GM21723 (cell line): ENCODE results near the gene PLOD2.
A peak's percentile ranks its signal among the peaks of the same experiment; 100 is the strongest.

Source experiments
- ATAC-seq: cut with Tn5 transposase; IDR thresholded peaks from one replicate; pipeline ENCODE4 v1.9.1; 2021; ENCODE audit warnings: mild to moderate bottlenecking, moderate library complexity; ENCODE audit not compliant: unreplicated experiment

PLOD2 gene

DNA sequence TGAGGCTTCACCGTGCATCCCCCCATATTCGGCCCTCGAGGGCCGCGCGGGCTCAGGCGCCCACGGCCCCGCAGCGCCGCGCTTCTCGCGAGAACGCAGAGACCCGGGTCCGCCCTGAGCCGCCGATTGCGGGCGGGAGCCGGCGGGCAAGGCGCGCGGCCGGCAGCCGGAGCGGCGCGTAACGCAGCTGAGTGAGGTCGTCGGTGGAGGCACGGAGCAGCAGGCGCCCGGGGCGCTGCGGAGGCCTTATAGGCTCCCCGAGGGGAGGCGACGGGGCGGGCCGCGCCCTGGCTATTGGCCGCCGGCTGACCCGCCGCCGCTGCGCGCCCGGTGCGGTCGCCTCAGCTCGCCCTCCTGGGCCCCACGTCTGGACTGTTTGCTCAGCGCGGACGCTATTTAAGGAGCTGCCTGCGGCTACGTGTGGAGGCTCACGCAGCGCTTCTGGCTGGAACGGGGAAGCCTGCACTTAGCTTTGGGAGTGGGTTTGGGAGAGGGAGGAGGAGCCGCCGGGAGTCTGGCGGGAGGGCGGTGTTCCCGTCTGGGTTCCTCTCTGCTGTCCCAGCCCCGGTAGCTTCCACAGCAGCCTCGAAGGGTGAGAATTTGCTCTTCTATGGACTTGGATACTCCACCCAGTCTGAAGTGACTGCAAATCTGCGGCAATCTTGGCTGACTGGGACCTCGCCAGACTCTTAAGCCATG, at the start of gene PLOD2:
TSS of gene PLOD2 (minus strand) at position 221 of the 699 bp plus-strand sequence. CDS start at position 26, 195 bp downstream.
- ATAC-seq: no peak

DNA sequence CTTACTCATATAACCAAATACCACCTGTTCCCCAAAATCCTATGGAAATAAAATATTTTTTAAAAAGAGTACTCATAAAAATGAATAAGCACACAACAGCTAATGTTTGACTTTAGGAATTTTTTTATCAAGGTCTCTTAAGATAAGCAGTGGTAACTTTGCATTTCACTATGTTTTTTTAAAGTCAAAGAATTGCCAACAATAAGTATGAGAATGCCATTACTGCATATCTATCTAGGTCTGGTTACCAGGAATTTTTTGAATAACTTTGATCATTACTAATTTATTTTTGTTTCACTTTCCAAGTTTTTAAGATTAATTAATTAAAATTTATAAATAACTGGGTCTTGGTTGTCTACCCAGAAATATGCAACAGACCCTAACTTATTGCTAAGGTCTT, 48.4 kb upstream of the PLOD2 start:
- ATAC-seq: no peak

DNA sequence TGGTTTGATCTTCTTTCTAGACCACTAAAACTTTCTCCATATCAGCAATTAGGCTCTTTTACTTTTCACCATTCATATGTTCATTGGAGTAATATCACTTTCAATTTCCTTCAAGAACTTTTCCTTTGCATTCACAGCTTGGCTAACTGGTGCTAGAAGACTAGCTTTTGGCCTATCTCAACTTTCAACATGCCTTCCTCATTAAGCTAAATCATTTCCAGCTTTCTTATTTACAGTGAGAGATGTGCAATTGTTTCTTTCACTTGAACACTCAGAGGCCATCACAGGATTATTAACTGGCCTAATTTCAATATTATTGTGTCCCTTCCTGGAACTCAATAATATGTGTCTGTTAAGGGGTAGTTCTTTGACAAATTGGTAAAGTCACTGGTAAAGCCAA, 42.8 kb upstream of the PLOD2 start:
- no peak for ATAC-seq

DNA sequence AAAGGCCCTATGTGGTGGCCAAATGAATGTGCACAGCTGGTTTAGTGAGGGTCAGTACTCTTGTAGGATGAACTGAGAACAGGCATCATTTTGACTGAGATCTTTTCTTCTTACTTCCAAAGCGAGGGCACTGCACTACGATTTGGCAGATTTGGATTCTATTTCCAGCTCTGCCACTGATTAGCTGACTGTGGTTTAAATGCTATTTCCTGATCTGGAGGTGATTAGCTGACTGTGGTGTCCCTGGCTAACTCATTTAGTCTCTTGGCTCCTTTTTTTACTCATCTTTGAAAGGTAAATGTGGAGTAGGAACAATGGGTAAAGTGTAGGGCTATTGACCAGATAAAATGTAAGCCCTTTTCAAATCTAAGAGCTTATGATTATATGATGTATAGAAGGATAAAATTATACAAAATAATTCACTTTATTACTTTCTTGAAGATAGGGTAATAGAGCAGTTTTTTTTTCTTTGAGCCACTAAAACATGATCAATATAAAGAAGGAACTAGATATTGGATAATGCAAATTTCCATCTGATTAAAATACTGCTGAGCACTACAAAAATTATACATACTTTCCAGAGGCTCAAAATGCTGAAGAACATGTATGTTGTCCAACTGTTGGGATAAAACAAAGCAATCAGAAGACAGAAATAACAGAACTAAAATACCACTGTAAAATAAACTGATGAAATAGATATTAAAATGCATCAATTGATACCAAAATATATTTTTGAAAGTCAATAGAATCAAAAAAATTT, 39.7 kb upstream of the PLOD2 start:
- ATAC-seq: no peak

DNA sequence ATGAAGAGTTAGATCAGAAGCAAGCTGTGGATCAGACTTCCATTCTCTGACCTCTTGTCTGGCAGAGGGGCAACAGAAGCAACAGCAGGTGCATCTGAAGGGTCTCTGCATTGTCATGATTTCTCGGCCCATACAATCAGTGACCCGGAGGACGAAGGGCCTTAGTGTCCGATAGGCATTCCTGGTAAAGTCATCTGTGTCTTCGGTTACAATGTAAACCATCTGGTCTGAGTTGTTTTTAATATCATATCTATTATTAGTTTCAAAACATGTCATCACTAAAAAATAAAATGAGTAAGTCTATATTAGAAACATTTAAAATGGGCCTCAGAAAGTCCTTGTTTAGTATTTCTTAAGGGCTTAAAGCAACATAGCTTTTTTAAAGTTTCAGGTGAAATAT, 38.8 kb upstream of the PLOD2 start:
- no peak for ATAC-seq

DNA sequence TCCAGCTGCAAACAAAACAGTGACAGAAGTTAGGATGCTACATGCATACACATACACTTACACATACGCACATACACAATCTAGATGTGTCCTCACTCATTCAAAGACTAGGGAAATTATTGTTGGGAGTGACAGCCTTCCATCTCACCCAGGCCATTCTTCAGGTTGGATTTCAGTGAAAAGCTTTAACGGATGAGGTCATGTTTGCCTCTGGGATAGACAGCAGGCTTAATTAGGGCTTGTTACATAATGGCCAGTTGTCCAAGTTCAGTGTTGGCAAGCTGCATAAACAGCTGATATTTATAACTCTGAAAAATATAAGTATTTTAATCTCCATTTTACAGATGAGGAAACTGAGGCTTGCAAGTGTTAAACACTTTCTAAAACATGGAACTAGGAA, 35.8 kb upstream of the PLOD2 start:
- ATAC-seq: no peak

DNA sequence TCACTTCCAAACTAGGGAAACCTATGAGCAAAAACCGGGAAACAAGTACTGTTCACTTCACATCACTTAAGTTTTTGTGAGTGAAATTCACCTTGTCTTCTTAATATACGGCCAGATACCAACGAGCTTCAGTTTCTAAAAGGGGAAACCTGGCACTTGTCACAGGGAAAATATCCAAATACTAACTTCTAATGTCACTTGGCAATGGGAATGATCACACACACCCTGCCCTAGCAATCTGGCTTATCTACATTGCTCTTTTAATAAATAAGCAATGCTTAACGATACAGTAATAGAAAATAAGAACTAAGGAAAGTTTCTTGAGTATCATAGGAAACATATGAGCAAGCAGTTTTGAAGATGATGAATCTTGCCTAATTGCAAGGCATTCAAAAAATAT, 34.6 kb upstream of the PLOD2 start:
- no peak for ATAC-seq

DNA sequence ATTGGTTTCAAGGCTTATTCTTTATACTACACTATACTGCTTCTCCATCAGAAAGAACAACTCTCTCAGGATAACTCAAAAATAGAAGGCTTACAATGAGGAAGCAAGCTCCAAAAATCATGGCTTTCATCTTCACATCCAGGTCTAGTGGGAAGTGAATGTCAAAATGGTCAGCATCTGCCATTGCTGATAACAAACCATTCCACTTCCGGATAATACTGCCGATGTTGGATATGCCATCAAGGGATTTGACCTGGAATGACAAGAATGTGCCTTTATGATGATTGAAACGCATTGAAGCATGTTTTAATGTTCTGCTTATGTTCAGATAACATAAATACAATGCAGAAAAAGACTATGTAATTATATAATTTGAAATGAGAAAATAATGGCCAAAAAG, 34.0 kb upstream of the PLOD2 start:
- no peak for ATAC-seq

DNA sequence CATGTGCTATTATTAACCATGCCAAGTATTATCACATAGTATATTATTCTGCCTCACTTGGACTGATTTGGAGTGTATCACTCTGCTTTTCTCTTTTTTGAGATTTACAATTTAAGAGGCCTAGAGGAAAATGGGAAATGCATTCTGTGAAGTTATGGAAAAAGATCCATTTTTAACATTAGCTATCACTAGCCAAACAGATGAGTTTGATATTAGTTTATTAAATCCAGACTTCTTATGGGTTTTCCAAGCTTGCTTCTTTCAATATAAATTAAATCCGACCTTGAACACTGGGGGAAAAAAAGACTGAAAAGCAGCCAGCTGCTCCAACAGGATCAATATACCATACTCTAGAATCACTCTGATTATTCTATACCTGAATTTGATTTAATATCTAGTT, 30.1 kb upstream of the PLOD2 start:
- no peak for ATAC-seq

DNA sequence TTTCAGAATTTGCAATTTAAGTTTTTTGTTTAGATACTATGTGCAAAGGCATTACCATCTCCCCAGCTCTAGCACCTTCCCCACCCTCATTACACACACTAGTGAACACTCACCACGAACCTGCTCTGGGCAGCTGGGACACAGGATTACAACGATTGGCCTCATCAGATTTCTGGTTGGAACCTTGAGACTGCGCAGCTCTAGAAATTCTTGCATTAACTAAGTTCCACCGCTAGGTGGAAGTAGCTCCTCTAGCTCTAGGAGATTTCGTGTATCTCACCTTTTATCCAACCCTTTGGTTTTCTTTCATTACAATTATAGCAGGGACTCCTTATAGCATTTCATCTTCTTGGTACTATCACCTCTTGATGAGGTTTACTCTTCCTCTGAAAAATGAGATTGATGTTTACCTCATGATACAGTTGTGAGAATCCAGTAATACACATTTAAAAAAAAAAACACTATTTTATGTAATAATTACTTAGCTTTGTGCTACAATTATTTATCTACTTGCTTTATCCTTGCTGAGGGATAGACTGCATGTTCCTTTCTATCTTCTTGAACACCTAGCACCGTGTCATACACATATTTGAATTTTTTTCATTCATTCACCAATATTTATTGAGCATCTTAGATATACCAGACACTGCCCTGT, 28.7 kb upstream of the PLOD2 start:
- peak; percentile 98 for ATAC-seq

DNA sequence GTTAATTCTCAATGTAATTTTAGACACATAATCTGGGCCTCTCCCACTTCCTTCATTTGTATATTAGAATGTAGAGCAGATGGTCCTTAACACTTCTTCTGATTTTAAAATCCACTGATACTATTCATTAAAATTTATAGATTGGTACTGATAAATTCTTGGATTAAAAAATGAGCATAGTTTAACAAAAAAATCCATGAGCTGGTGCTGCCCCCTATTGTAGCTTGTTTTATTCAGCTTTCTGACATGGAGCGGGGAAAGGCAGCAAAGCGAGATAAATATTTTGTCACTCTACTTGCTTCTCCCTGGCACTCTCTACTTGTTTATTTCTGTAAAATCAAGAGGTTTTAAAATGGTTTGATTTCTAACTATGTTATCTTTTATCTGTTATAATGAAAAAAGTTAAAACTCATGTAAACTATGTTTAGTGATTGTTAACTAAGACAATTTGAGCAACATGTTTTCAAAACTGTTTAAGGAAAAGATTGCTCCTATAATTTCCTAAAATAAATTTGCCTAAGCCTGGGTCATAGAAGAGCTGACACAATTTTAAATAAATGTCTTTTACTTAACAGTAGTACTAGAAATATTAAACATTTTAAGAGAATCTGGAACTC, 26.5 kb upstream of the PLOD2 start:
- ATAC-seq: no peak

DNA sequence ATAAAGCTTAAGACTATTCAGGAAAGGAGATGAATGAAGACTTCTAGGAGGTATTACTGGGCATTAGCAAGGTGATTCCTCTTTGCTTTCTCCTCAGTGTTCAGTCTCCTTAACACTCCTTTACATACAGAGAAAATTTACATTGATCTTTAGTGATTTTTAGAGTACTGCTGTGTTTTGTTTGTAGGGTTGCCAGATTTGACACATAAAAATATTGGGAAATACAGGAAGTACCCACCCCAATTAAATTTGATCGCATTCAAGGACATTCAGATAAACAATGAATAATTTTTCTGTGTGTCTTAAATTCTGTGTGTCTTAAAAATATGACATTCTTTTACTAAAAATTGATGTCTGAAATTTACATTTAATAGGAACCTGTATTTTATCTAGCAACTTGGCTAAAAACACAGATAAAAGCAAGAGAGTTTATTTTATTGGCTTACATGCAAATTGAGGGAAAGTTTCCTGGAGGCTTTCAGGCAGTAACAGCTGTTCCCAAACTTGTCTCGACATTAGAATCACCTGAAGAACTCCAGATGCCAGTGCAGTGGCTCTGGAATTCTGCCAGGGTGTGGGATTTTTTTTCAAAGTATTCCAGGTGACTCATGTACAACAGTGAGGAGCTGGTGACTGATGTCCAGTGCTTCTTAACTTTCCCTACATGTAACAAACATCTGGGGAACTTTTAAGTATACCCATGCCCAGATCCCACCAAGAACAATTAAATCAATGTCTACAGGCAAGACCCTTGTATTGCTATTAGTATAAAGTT, 23.4 kb upstream of the PLOD2 start:
- ATAC-seq: no peak

DNA sequence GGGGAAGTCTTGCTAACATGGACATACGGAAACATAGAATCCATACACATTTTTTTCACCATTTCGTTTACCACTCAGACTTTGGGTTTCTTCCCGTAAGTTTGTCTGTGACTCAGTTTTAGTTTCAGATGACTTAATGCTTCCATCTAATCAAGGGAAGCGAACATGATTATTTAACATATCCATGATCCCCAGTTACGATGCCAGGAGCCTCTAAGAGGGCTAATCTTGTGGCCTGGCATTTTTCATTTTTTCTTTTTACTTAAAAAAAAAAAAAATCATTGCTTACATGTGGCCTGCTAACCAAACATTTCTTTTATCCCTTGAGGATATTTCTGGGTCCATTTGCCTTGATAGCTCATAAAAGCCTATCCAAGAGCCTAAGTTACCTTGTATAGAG, 20.2 kb upstream of the PLOD2 start:
- ATAC-seq: no peak

DNA sequence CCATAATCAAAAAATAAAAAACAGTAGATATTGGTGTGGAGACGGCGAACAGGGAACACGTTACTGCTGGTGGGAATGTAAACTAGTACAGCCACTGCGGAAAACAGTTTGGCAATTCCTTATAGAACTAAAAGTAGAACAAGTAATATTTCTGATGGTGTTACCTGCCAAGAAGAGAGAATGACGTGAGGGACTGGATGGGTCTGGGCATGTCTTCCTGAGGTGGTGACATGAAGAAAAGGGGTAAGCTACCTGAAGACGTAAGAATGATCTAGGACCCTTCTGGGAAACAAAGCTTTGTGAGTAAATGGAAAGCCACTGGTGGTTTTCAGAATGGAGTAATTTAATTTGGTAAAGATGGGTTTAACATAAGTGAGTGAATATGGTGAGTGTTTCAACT, 19.4 kb upstream of the PLOD2 start:
- ATAC-seq: no peak

DNA sequence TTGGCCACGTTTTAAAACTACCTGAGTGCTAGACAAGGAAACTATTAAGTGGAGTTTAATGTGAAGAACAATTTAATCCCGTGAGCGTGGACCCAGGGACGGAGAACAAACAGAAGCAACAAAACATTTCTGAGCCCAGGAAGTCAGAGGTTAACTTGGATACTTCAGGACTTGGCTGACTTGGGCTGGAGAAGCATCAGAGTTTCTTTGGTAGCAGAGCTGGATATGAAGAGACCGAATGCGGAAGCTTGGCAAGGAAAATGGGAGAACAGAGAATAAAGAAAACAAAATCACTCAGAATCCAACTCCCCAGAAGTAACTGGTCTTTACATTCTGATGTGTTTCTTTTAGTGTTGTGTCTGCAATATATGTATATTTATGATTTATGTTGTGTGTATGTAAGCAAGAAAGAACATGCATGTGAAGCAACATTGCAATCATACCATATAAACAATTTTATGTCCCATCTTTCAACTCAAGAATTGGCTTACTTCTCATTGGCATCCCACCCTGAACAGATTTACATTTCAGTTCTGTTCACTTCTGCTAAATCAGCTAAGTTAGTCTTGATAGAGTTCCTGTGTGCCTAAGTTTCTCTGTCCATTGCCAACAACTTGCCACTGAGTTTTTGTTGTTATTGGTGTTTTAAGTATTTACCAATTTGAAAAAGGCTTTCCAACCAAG, 17.2 kb upstream of the PLOD2 start:
- ATAC-seq: no peak

DNA sequence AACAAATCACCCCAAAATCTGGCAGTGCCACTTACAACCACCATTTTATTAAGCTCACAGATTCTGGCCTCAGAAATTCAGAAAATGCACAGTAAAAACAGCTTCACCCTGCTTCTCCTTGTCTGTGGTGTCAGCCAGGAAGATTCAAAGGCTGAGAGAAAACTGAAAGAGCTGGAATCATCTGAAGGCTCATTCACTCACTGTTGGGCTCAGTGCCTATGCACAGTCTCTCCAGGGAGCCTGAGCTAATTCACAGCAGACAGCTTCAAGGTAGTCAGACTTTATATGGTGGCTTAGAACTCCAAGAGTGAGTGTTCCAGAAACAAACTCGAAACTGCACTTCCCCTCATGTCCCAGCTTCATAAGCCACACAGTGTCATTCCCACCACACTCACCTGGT, 16.5 kb upstream of the PLOD2 start:
- no peak for ATAC-seq

DNA sequence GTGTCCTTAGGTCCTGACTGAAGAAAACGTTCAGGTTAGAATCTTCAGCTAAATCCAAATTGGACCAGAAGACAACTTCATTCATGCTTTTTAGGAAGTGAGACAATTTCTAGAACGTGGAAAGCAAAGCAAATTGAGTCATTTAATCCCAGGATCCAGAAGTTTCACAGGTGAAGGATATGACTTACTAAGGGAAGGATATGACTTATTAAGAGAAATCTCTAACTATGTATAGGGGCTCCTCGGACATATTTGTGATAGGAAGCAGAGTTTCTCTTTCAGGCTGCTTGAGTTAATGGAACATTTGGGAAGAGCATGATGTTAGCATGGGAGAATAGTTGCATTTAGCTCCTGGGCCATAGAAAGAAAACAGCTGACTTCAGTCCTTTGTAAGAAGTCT, 16.1 kb upstream of the PLOD2 start:
- no peak for ATAC-seq

DNA sequence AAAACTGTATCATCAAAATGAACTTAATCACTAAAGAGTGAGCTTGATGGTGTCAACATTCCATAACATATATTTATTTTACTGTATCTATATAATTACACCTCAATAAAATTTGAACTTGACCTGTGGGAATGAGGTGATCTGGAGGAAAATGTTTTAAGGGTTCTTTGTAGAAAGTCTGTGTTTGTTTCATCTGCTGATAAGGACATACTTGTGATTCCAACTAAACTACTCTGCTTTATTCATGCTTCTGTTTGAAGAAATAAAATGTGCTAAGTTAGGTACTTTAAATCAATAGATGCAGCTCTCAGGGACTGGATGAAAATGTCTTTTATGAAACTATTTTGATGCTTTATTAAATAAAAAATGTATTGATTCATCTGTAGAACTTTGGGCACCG, 11.6 kb upstream of the PLOD2 start:
- no peak for ATAC-seq

DNA sequence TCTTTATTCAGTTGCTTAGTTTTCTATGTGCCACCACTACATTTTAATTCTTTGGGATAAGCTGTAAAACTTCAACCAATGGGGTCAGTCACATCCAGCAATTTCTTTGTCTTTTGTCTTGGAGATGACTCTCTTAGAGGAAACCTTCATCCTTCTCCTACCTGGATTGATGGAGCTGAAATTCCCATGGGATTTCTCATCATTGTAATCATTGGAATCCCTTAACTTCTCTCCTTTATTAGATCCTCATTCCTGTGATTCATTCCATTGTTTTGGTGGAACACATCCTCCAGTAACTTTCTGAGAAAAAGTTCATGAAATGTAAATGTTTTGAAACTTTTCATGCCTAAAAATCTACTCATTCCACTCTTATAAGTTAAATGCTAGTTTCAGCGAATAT, 9.6 kb upstream of the PLOD2 start:
- no peak for ATAC-seq

DNA sequence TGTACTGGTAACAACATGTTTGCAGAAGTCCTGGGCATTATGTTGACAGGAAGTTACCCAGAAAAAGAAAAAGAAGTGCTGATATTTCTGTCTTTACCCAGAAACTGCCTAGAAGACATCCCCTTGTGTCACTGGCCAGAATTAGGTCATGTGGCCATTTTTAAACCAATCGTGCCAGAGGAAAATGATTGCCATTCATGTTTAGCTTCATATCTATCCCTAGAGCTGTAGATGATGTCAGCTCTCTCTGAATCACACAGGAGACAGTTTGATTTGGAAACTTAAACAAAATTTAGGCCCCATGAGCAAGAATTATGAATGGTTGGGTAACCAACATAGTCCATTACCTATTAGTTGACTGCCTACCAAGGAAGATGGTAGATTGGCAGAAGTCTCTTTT, 8.9 kb upstream of the PLOD2 start:
- ATAC-seq: no peak
